CD14-positive monocyte (primary cell): ENCODE results near the gene PANK4. TPM values are rescaled to one million over a fixed set of nuclear protein-coding genes. Genes with fewer than 3 reads are reported as not detected.

ENCODE experiments used
- DNase-seq, 3 donors: peaks; one replicate each; pipeline ENCODE4 v3.0.0-alpha.2; 2011 to 2022
- H2AFZ ChIP-seq: 2 replicates; pipeline ENCODE4 v1.6.0; 2012; ENCODE audit warnings: mild to moderate bottlenecking, low read depth, low read length, inconsistent platforms; ENCODE audit not compliant: insufficient read depth, poor library complexity, severe bottlenecking
- H3K27ac ChIP-seq, 2 donors: 1 replicate in 1 of 2; 2 replicates in 1 of 2; pipeline ENCODE4 v1.5.1; 2012 to 2013; ENCODE audit warnings: low read length in 2 of 2, control low read depth in 1 of 2, inconsistent platforms in 1 of 2, low read depth in 1 of 2, mild to moderate bottlenecking in 1 of 2
- H3K27me3 ChIP-seq, 2 donors: one replicate each; pipeline versions ENCODE4 v1.6.0 to v1.6.1; 2011 to 2013; ENCODE audit warnings: low read length in 2 of 2; ENCODE audit not compliant: control insufficient read depth in 2 of 2, insufficient read depth in 2 of 2
- H3K36me3 ChIP-seq, 2 donors: replicated peaks in 1 of 2; 1 replicate in 1 of 2; 2 replicates in 1 of 2; pipeline versions ENCODE4 v1.5.1 to v1.6.1; 2012 to 2013; ENCODE audit warnings: low read length in 2 of 2, control low read depth in 1 of 2, inconsistent platforms in 1 of 2, mild to moderate bottlenecking in 1 of 2; ENCODE audit not compliant: insufficient read depth in 2 of 2, control insufficient read depth in 1 of 2
- H3K4me1 ChIP-seq, 2 donors: 1 replicate in 1 of 2; 2 replicates in 1 of 2; pipeline versions ENCODE4 v1.5.1 to v1.6.1; 2012 to 2013; ENCODE audit warnings: low read length in 2 of 2, control low read depth in 1 of 2, inconsistent platforms in 1 of 2, mild to moderate bottlenecking in 1 of 2, moderate library complexity in 1 of 2; ENCODE audit not compliant: insufficient read depth in 2 of 2, control insufficient read depth in 1 of 2
- H3K4me2 ChIP-seq: replicated peaks from 2 replicates; pipeline ENCODE3; 2012; ENCODE audit warnings: low read length, moderate library complexity, mild to moderate bottlenecking; ENCODE audit not compliant: poor library complexity, severe bottlenecking; ENCODE audit errors: extremely low read depth
- H3K4me3 ChIP-seq, 3 experiments: fragments of 200-600 bp in 1 of 3; sonication (generic) in 1 of 3; replicated peaks in 1 of 3; 1 replicate in 2 of 3; 2 replicates in 1 of 3; pipeline ENCODE4 v1.5.1; 2011 to 2013; ENCODE audit warnings: low read length in 3 of 3, mild to moderate bottlenecking in 3 of 3, control low read depth in 2 of 3, low read depth in 2 of 3, inconsistent platforms in 1 of 3, moderate library complexity in 1 of 3
- H3K79me2 ChIP-seq: 2 replicates; pipeline ENCODE4 v1.6.0; 2012; ENCODE audit warnings: mild to moderate bottlenecking, control low read depth, inconsistent platforms, low read length, moderate library complexity; ENCODE audit not compliant: insufficient read depth
- H3K9ac ChIP-seq: 2 replicates; pipeline ENCODE4 v1.6.0; 2017; ENCODE audit warnings: low read length, mild to moderate bottlenecking; ENCODE audit not compliant: insufficient read depth, poor library complexity, severe bottlenecking
- H3K9me3 ChIP-seq, 2 donors: replicated peaks in 1 of 2; 1 replicate in 1 of 2; 2 replicates in 1 of 2; pipeline versions ENCODE4 v1.5.1 to v1.6.1; 2012 to 2013; ENCODE audit warnings: low read length in 2 of 2, control low read depth in 1 of 2; ENCODE audit not compliant: control insufficient read depth in 1 of 2, insufficient read depth in 1 of 2
- H4K20me1 ChIP-seq: 2 replicates; pipeline ENCODE4 v1.6.0; 2012; ENCODE audit warnings: mild to moderate bottlenecking, low read length, control low read depth, moderate library complexity; ENCODE audit not compliant: insufficient read depth
- H3K27ac Mint-ChIP-seq, 7 donors: one replicate each; pipeline ENCODE4 v1.8.0; 2020; ENCODE audit warnings: mild to moderate bottlenecking in 7 of 7, mixed read lengths in 7 of 7, moderate library complexity in 6 of 7, inconsistent platforms in 2 of 7
- H3K27me3 Mint-ChIP-seq, 3 donors: one replicate each; pipeline ENCODE4 v1.8.0; 2021 to 2022; ENCODE audit warnings: low read depth in 3 of 3, mild to moderate bottlenecking in 3 of 3, mixed read lengths in 3 of 3, moderate library complexity in 3 of 3, inconsistent platforms in 1 of 3
- H3K36me3 Mint-ChIP-seq, 2 donors: one replicate each; pipeline ENCODE4 v1.8.0; 2020; ENCODE audit warnings: mixed read lengths in 2 of 2, inconsistent platforms in 1 of 2, mild to moderate bottlenecking in 1 of 2
- H3K4me1 Mint-ChIP-seq: one replicate; pipeline ENCODE4 v1.8.0; 2020; ENCODE audit warnings: mild to moderate bottlenecking, mixed read lengths
- H3K4me3 Mint-ChIP-seq, 2 donors: one replicate each; pipeline ENCODE4 v1.8.0; 2020; ENCODE audit warnings: mild to moderate bottlenecking in 2 of 2, mixed read lengths in 2 of 2, moderate library complexity in 1 of 2
- H3K9me3 Mint-ChIP-seq, 7 donors: one replicate each; pipeline ENCODE4 v1.8.0; 2020 to 2022; ENCODE audit warnings: mixed read lengths in 7 of 7, mild to moderate bottlenecking in 6 of 7, moderate library complexity in 6 of 7, inconsistent platforms in 2 of 7
- WGBS: methylation state at CpG from one replicate; pipeline ENCODE4 v1.1.5; 2013; ENCODE audit warnings: missing lambda C conversion rate; ENCODE audit not compliant: insufficient coverage; 5-methylcytosine and 5-hydroxymethylcytosine counted together
- intact Hi-C, 2 donors: fragments of 100-400 bp; cut with micrococcal nuclease; formaldehyde crosslinking; loops; one replicate each; pipeline versions ENCODE4 v1.15.0 to v1.15.1; 2023
- polyA plus RNA-seq, 3 donors: library from polyadenylated mRNA; depleted of rRNA in 1 of 3; unstranded in 2 of 3; stranded (reverse) in 1 of 3; fragments of 300-500 nt in 2 of 3; fragments of >200 nt in 1 of 3; fragmentation: Illumina TruSeq in 2 of 3; gene quantifications; 1 replicate in 2 of 3; 2 replicates in 1 of 3; pipeline ENCODE4 v1.2.3, GENCODE V29; 2012 to 2021
- TF ChIP-seq, protein P1 (sequence below): fragments of 200-600 bp; IDR thresholded peaks from one replicate; pipeline ENCODE4 v1.8.0; 2022; ENCODE audit warnings: antibody characterized with exemption, mild to moderate bottlenecking

Gene PANK4
- polyA plus RNA-seq, 3 donors: 11.9 to 30.2 (median 13.7) TPM

DNA sequence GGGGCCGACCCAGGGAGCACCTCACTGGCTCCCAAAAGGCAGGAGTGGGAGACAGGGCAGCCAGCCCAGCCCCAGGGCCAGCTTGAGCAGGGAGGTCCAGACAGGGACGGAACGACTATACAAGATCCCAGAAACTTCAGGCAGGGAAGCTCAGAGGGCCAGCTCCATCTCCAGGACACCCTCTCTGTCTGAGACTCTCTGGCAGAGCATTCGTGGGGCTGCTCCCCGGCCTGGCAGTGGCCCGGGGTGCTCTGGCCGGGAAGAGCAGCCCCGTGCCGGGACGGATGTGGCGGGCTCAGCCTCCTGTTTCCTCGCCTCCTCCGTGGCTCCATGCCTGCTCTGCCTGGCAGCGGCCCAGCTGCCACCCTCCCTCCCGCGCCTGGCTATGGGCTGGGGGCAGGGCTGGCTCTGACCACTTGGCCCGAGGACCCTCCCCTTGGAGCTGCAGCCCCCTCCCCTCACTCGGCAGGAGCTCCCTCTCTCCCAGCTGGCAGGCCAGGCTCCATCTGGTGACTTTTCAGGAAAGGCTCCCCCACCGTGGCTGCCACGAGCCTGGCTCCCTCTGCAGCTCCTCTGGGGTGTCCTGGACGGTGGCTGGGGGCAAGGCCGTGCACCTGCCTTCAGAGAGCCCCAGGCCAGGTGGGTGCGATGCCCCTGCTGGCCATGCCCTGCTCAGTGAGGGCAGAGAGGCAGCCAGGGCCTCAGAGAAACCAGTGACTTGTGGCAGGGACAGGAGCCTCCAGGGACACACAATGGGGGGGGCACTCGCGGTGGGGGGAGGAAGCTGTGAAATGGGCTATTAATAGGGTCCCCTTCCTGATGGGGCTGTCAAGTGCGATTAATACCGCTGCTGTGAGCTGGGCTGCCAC is 55.9 kb downstream of the PANK4 start:
- intact Hi-C loops: no loop called here
- no peak for DNase-seq
- H4K20me1 ChIP-seq: no peaks in the 10 kb centered on the region
- Mint-ChIP-seq H3K4me1 (no peaks in the 10 kb centered on the region), H3K27me3 (peaks cover 0 to 22% (median 4%) of the 10 kb centered on the region in 3 donors), H3K9me3 (no peaks in the 10 kb centered on the region), H3K36me3 (no peaks in the 10 kb centered on the region), H3K27ac (no peak overlapping the region), H3K4me3 (no peak overlapping the region)
- WGBS: 40% methylated on average over 22 of the region's 27 CpGs
- H3K27ac ChIP-seq: no peak overlapping the region
- H3K36me3 ChIP-seq: no peaks in the 10 kb centered on the region
- no peaks in the 10 kb centered on the region for H3K79me2 ChIP-seq
- no peak overlapping the region for H3K4me2 ChIP-seq
- peaks cover 0 to 3% of the 10 kb centered on the region in 2 donors for H3K27me3 ChIP-seq
- TF ChIP-seq, protein P1, sequence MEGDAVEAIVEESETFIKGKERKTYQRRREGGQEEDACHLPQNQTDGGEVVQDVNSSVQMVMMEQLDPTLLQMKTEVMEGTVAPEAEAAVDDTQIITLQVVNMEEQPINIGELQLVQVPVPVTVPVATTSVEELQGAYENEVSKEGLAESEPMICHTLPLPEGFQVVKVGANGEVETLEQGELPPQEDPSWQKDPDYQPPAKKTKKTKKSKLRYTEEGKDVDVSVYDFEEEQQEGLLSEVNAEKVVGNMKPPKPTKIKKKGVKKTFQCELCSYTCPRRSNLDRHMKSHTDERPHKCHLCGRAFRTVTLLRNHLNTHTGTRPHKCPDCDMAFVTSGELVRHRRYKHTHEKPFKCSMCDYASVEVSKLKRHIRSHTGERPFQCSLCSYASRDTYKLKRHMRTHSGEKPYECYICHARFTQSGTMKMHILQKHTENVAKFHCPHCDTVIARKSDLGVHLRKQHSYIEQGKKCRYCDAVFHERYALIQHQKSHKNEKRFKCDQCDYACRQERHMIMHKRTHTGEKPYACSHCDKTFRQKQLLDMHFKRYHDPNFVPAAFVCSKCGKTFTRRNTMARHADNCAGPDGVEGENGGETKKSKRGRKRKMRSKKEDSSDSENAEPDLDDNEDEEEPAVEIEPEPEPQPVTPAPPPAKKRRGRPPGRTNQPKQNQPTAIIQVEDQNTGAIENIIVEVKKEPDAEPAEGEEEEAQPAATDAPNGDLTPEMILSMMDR: no peak
- no peak overlapping the region for H3K9ac ChIP-seq
- H2AFZ ChIP-seq: no peak overlapping the region
- no peaks in the 10 kb centered on the region for H3K9me3 ChIP-seq
- H3K4me1 ChIP-seq: no peaks in the 10 kb centered on the region
- H3K4me3 ChIP-seq: no peak overlapping the region

DNA sequence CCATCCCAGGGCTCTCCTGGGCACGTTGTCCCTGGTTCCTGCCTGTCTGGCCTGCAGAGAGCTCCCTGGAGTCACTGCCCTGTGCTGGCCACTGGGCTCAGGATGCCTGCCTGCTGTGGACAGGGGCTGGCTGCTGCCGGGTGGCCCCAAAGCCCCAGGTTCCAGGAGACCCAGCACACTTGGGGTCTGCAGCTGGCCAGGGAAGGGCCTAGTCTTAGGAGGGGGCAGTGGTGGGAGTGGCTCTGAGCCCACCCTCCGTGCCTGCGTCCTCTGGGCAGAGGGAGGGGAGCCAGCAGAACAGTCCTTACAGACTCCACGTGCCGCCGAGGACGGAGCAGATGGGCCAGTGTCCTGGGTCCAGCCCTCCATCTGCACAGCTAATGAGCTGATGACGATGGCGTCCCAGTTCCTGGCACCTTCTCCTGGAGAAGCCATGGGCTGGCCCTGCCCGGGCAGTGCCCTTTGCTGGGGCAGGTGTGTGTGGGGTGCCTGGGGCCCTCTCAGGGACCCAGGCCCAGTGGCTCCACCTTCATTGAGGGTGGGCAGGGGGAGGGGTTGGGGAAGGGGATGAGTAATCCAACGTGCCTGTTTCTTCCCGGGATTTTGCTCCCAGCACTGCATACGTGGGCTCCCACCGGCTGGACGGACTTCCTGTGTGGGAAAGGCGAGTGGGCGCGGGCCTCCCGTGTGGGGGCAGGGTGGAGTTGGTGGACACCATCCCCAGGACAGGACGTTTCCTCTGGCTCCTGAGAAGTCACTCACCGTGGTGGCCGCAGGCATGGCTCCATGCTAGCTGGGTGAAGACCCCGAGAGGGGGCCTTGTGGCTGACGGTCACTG is 57.1 kb downstream of the PANK4 start:
- Histone ChIP-seq H3K27ac (no peak overlapping the region), H4K20me1 (no peaks in the 10 kb centered on the region), H3K4me3 (no peak overlapping the region), H3K36me3 (no peaks in the 10 kb centered on the region), H3K27me3 (peaks cover 0 to 3% of the 10 kb centered on the region in 2 donors), H3K9me3 (no peaks in the 10 kb centered on the region), H3K4me1 (no peaks in the 10 kb centered on the region), H3K79me2 (no peaks in the 10 kb centered on the region), H2AFZ (no peak overlapping the region), H3K4me2 (no peak overlapping the region), H3K9ac (no peak overlapping the region)
- TF ChIP-seq, protein P1: no peak
- peaks cover 0 to 25% (median 6%) of the 10 kb centered on the region in 3 donors for H3K27me3 Mint-ChIP-seq
- intact Hi-C loops: no loop called here
- no peaks in the 10 kb centered on the region for H3K4me1 Mint-ChIP-seq
- H3K27ac Mint-ChIP-seq: no peak overlapping the region
- H3K36me3 Mint-ChIP-seq: no peaks in the 10 kb centered on the region
- WGBS: 69% methylated on average over 20 of the region's 25 CpGs
- H3K4me3 Mint-ChIP-seq: no peak overlapping the region
- no peak for DNase-seq
- H3K9me3 Mint-ChIP-seq: no peaks in the 10 kb centered on the region
